Measurements from ENCODE around the gene ATAD2B. TPM values are rescaled to one million over a fixed set of nuclear protein-coding genes. Genes with fewer than 3 reads are reported as not detected.

The ATAD2B gene
- polyA plus RNA-seq, 1 experiment = 6.0 TPM

- DNase-seq (ENCODE audit: low read depth, low spot score) = no peak
- H3K27ac ChIP-seq (ENCODE audit: low read depth, low read length) = no peak overlapping the region
- TF ChIP-seq CTCF (IDR thresholded peaks at IDR 0.05; ENCODE audit: low read depth, low read length) = no peak
- H3K4me3 ChIP-seq (ENCODE audit: low read depth, low read length) = no peak overlapping the region
- ChIA-PET POLR2A (no interaction called here), CTCF (no interaction called here)
- no peaks in the 10 kb centered on the region for H3K27me3 ChIP-seq (ENCODE audit: control insufficient read depth, insufficient read depth, low read length)
- no peaks in the 10 kb centered on the region for H3K9me3 ChIP-seq (ENCODE audit: control insufficient read depth, insufficient read depth, low read length)
Observed at GRCh38 chr2:23915327-23915726, 11.6 kb downstream of the ATAD2B start.

- Histone ChIP-seq H3K27ac (ENCODE audit: low read depth, low read length) (no peak overlapping the region), H3K4me3 (ENCODE audit: low read depth, low read length) (no peak overlapping the region), H3K9me3 (ENCODE audit: control insufficient read depth, insufficient read depth, low read length) (no peaks in the 10 kb centered on the region), H3K27me3 (ENCODE audit: control insufficient read depth, insufficient read depth, low read length) (no peaks in the 10 kb centered on the region)
- TF ChIP-seq CTCF (IDR thresholded peaks at IDR 0.05; ENCODE audit: low read depth, low read length) = no peak
- no peak for DNase-seq (ENCODE audit: low read depth, low spot score)
- POLR2A ChIA-PET = interaction anchor here (0.7 kb wide), 1 partner anchor 15 kb away, joined by 6 read pairs; the partner anchor contains the start of gene ATAD2B
- CTCF ChIA-PET = interaction anchor here (0.7 to 1.3 kb wide), 2 partner anchors 15 to 134 kb away, joined by 4 to 6 read pairs; partner anchors contain the start of gene ATAD2B
Observed at GRCh38 chr2:23912054-23912453, 14.9 kb downstream of the ATAD2B start.

- TF ChIP-seq CTCF (IDR thresholded peaks at IDR 0.05; ENCODE audit: low read depth, low read length) = no peak
- no peak overlapping the region for H3K27ac ChIP-seq (ENCODE audit: low read depth, low read length)
- H3K27me3 ChIP-seq (ENCODE audit: control insufficient read depth, insufficient read depth, low read length) = no peaks in the 10 kb centered on the region
- no peaks in the 10 kb centered on the region for H3K9me3 ChIP-seq (ENCODE audit: control insufficient read depth, insufficient read depth, low read length)
- no peak for DNase-seq (ENCODE audit: low read depth, low spot score)
- CTCF ChIA-PET = interaction anchor here (0.9 to 2.1 kb wide), 3 partner anchors 20 to 81 kb away, joined by 3 to 8 read pairs (median 4); partner anchors contain the start of gene ATAD2B
- H3K4me3 ChIP-seq (ENCODE audit: low read depth, low read length) = no peak overlapping the region
- POLR2A ChIA-PET = no interaction called here
Observed at GRCh38 chr2:23905155-23905554, 21.8 kb downstream of the ATAD2B start.

GRCh38 chr2:23904692-23905091 lies 22.2 kb downstream of the ATAD2B start:
- ChIA-PET POLR2A (no interaction called here), CTCF (interaction anchor here (0.9 to 2.1 kb wide), 3 partner anchors 20 to 80 kb away, joined by 3 to 8 read pairs (median 4); partner anchors contain the start of gene ATAD2B)
- Histone ChIP-seq H3K9me3 (ENCODE audit: control insufficient read depth, insufficient read depth, low read length) (no peaks in the 10 kb centered on the region), H3K27me3 (ENCODE audit: control insufficient read depth, insufficient read depth, low read length) (no peaks in the 10 kb centered on the region), H3K27ac (ENCODE audit: low read depth, low read length) (no peak overlapping the region), H3K4me3 (ENCODE audit: low read depth, low read length) (no peak overlapping the region)
- no peak for DNase-seq (ENCODE audit: low read depth, low spot score)
- TF ChIP-seq CTCF (IDR thresholded peaks at IDR 0.05; ENCODE audit: low read depth, low read length) = no peak

GRCh38 chr2:23904215-23904614 lies 22.7 kb downstream of the ATAD2B start:
- Histone ChIP-seq H3K27me3 (ENCODE audit: control insufficient read depth, insufficient read depth, low read length) (no peaks in the 10 kb centered on the region), H3K27ac (ENCODE audit: low read depth, low read length) (no peak overlapping the region), H3K9me3 (ENCODE audit: control insufficient read depth, insufficient read depth, low read length) (no peaks in the 10 kb centered on the region), H3K4me3 (ENCODE audit: low read depth, low read length) (no peak overlapping the region)
- ChIA-PET CTCF (interaction anchor here (1.0 to 2.1 kb wide), 2 partner anchors 22 to 80 kb away, joined by 4 to 8 read pairs; partner anchors contain the start of gene ATAD2B), POLR2A (no interaction called here)
- no peak for DNase-seq (ENCODE audit: low read depth, low spot score)
- TF ChIP-seq CTCF (IDR thresholded peaks at IDR 0.05; ENCODE audit: low read depth, low read length) = no peak
